GM21528 (cell line): ENCODE measurements around the gene ZG16B.
A peak's percentile ranks its signal among the peaks of the same experiment; 100 is the strongest.

ENCODE experiments used
- ATAC-seq: cut with Tn5 transposase; IDR thresholded peaks from one replicate; pipeline ENCODE4 v1.9.1; 2021; ENCODE audit warnings: mild to moderate bottlenecking, moderate library complexity; ENCODE audit not compliant: unreplicated experiment, low FRiP score

The ZG16B gene

GRCh38 chr16:2859686-2860265 lies 29.7 kb downstream of the ZG16B start:
- ATAC-seq, result no peak

DNA sequence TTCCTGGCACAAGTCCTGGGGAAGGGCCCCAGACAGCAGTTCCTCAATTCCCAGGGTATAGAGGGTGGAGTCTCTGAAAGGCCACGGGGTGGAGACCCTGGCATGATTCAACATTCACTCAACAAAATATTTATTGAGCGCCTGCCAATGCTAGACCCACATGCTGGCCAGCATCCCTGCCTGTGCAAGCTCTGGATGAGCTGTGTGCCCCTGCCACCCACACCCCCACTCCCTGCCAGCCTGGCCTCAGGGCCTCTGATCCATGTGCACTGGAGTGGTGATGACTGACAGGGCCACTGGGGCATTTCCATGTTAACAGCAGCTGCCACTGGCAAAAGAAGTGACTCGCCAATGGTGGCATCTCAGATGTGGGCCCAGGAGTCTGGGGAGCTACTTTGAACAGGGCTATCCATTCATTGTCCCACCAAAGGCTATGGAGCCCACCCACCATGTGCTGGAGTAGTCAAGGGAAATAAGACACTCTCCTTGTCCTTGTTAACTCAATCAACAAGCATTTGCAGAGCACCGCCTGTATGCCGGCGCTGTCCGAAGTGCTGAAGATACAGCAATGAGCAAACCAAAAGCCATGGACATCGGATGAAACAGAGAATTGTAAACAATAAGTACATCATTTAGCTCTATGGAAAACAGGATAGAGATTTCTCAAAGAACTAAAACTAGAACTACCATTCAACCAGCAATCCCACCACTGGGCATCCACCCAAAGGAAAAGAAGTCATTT lies 30.9 kb downstream of the ZG16B start:
- ATAC-seq, result no peak

DNA sequence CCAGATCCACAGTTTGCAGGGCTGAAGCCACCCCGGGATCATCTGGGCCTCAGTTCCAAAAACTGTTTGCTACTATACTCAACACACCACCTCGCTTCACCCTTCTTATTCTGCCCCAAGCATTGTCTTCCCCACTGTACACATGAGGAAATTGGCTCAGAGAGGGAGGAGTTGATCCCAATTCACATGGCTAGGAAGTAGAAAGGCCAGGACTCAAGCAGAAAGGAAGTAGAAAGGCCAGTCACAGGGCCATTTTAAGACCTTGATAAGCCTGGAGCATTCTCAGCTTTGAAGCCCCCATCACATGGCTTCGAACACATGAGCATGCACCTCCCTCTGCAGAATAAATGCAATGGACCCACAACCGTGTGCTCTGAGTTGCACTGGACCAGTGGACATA lies 35.5 kb downstream of the ZG16B start:
- no peak for ATAC-seq

DNA sequence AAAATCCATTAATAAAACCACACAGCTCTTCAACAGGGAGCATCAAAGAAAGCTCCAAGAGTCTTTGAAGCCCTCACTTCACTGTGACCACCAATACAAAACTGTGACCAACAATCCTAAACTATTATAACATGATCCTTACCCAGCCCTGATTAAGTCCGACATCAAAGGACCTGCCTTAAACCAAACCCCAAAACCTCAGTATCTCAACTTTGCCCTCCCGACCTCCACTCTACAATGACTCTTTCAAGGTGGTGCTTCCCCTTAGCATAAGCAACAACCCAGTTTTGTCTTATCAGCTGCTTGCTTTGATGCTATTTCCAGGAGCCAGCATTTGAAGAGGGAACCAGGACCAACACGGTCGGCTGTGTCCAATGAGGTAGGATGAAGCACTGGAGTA lies 36.3 kb downstream of the ZG16B start:
- ATAC-seq, result no peak

DNA sequence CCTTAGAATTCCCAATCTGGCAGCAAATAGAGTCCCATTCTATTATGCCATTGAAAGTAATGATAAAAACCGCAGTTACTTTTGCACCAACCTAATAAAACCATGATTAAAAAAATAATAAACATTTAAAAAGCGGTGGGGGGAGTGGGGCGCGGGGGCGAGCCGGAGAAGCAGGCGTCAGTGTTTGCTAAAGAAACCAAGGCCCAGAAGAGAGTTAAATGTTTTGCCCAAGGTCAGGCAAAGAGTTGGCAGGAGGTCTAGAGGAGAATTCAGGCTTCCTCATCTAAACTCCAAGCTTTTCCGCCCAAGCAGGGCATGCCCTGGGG lies 37.5 kb downstream of the ZG16B start:
- no peak for ATAC-seq

- peak; percentile 90 for ATAC-seq
Measured at GRCh38 chr16:2867987-2868789, 38.1 kb downstream of the ZG16B start.

DNA sequence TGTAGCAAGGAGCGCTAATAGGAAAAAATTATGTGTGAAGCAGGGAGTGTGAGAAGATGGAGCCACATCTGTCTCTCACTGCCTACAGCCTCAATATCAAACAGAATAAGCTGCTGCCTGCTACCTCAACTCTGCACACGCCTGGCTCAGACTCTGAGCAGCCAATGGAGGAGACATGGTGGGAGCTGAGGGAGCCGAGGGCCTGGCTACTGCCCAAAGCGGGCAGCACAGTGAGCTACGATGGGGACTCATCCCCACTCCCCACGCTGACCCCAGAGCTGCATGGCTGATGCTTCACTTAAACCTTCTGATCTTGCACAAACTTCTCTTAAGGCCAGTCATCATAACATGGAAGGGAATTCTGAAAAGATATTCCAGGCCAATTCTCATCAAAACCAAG lies 41.8 kb downstream of the ZG16B start:
- ATAC-seq, result no peak

- ATAC-seq, result no peak
Measured at GRCh38 chr16:2874032-2874911, 44.2 kb downstream of the ZG16B start.

DNA sequence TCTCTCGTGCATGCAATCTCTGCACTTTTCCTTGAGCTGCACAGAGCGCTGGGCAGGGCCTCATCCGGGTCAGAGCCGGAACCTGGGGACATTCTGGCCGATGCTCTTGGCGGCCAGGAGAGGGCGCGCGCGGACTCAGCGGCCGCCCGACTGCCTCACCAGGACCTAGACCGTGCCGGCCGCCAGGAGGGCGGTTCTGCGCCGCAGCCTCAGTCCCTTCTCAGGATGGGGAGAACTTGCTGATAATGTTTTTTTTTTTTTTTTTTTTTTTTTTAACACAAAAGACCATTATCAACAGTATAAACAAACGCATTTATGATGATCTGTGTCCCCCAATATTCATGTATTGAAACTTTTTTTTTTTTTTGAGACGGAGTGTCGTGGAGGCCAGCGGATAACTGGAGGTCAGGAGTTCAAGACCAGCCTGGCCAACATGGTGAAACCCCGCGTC lies 44.8 kb downstream of the ZG16B start:
- ATAC-seq, result peak; percentile 60

DNA sequence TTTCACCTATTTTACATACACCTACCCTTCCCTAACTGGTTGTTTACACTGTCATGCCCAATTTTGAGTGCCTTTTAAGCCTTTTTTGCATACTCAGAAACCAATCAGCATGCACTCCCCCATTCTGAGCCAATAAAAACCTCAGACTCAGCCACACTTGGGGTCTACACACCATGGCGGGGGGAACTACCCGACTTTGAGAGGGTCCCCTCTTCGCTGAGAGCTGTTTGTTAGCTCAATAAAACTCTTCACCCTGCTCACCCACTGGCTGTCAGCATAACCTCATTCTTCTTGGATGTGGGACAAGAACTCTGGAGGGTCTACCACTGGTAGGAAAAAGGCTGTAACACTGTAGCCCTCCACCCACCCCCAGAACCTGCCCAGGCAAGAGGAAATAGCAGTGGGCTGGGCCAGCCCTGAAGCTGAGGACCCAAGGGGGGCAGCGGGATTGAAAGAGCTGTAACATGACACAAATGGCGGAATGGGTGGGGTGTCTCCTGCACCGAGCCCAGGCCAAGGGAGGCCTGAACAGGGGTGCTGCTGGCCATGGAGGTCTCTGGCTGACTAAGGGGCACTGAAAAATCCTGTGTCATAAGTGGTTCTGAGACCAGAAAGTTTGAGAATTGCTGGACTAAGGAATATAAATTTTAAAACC lies 49.9 kb downstream of the ZG16B start:
- no peak for ATAC-seq
